Measurements from ENCODE around the gene SLU7.

Gene SLU7

DNA sequence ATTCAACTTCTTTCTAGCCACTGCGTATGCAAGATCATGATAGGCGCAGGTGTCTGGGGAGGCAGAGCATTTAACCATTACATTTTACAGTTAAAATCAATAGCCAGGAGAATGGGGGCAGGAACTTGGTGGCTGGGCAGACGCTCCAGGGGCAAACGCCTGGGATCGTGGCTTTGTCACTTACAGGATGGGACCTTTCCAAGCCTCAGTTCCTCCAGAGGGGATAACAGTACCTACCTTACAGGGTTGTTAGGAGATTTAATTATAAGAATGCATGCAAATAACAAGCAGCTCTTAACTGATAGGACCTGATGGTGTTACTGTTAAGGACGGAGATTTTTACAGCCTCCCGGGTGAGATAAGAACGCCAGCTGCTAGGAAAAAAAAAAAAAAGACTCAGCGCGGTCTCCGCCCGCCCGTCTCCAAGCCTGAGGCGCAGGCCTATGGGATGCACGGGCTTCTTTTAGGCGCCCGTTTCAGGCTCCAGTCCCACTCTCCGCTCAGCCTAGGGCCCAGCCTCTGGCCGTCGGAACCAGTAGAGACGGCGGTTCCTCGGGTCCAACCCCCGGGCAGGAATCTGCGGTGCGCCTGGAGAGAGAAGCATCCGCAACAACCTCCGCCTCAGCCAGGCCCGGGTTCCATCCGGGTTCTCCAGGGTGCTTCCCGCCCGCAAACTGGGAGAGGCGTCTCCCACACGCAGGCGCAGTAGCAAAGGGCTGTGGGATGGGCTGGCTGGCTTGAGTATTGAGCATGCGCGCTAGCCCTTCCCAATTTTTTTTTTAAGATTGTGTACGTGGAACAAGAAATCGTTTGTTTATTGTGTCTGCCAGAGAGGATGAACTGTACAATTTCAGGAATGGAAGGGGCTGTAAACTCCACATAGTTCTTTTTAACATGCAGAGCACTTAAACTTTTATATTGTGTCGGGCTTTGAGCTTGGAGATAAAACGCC, 19.2 kb downstream of the SLU7 start, which contains the start of gene FAM200C:
Gene FAM200C (minus strand): TSS at position 653 of the 952 bp plus-strand sequence. CDS start 4,564 bp downstream, outside the sequence.
- Histone ChIP-seq H3K4me1 (ENCODE audit: insufficient read depth, insufficient read length) (no peaks in the 10 kb centered on the region), H3K9ac (ENCODE audit: insufficient read length, low read depth) (peak within 1 kb of the TSS; percentile 97), H3K4me3 (ENCODE audit: insufficient read length, low read depth) (peak within 1 kb of the TSS; percentile 81), H3K27me3 (ENCODE audit: insufficient read depth, insufficient read length) (no peaks in the 10 kb centered on the region), H3K9me3 (ENCODE audit: insufficient read depth, low read length) (no peaks in the 10 kb centered on the region), H3K36me3 (ENCODE audit: insufficient read depth, insufficient read length, low read length) (peaks cover 23% of the 10 kb centered on the region)
- peak; percentile 77 for DNase-seq (ENCODE audit: low read depth, low spot score)
- TF ChIP-seq YY1 (IDR thresholded peaks at IDR 0.05; ENCODE audit: insufficient read depth, insufficient read length): no peak
- no peak for TF ChIP-seq ZNF274 (IDR thresholded peaks at IDR 0.05; ENCODE audit: low read depth, low read length)
- no peak for TF ChIP-seq SUZ12 (IDR thresholded peaks at IDR 0.05; ENCODE audit: extremely low read depth, insufficient read depth, insufficient read length)

- Histone ChIP-seq H3K4me3 (ENCODE audit: insufficient read length, low read depth) (peak overlapping the region; percentile 81), H3K4me1 (ENCODE audit: insufficient read depth, insufficient read length) (no peaks in the 10 kb centered on the region), H3K9me3 (ENCODE audit: insufficient read depth, low read length) (no peaks in the 10 kb centered on the region), H3K9ac (ENCODE audit: insufficient read length, low read depth) (peak overlapping the region; percentile 97), H3K27me3 (ENCODE audit: insufficient read depth, insufficient read length) (no peaks in the 10 kb centered on the region), H3K36me3 (ENCODE audit: insufficient read depth, insufficient read length, low read length) (peaks cover 18% of the 10 kb centered on the region)
- no peak for DNase-seq (ENCODE audit: low read depth, low spot score)
- TF ChIP-seq SUZ12 (IDR thresholded peaks at IDR 0.05; ENCODE audit: extremely low read depth, insufficient read depth, insufficient read length) (no peak), ZNF274 (IDR thresholded peaks at IDR 0.05; ENCODE audit: low read depth, low read length) (no peak)
These were observed 20.1 kb downstream of the SLU7 start for GRCh38 chr5:160398806-160399205.

DNA sequence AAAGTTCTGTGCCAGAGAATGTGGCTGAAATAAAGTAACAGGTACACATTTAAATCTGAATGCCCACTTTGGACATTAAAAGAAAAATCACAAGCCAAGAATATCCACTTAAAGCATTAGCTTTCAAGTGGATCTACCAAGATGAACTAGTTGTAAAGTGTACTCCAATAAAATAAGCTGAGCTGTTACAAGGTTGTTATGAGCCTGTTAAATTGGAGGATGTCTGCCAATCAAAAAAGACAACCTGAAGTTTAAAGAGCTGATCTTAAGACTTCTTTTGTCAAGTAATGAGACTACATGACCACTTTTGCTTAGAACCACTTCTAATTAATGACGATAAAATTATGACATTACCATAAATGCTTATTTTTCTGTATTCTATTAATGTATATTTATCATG, 21.4 kb downstream of the SLU7 start:
- Histone ChIP-seq H3K9me3 (ENCODE audit: insufficient read depth, low read length) (no peaks in the 10 kb centered on the region), H3K4me1 (ENCODE audit: insufficient read depth, insufficient read length) (no peaks in the 10 kb centered on the region), H3K4me3 (ENCODE audit: insufficient read length, low read depth) (no peak overlapping the region), H3K9ac (ENCODE audit: insufficient read length, low read depth) (no peak overlapping the region), H3K27me3 (ENCODE audit: insufficient read depth, insufficient read length) (no peaks in the 10 kb centered on the region), H3K36me3 (ENCODE audit: insufficient read depth, insufficient read length, low read length) (peaks cover 11% of the 10 kb centered on the region)
- TF ChIP-seq ZNF274 (IDR thresholded peaks at IDR 0.05; ENCODE audit: low read depth, low read length) (no peak), SUZ12 (IDR thresholded peaks at IDR 0.05; ENCODE audit: extremely low read depth, insufficient read depth, insufficient read length) (no peak), YY1 (IDR thresholded peaks at IDR 0.05; ENCODE audit: insufficient read depth, insufficient read length) (no peak)
- DNase-seq (ENCODE audit: low read depth, low spot score): no peak

DNA sequence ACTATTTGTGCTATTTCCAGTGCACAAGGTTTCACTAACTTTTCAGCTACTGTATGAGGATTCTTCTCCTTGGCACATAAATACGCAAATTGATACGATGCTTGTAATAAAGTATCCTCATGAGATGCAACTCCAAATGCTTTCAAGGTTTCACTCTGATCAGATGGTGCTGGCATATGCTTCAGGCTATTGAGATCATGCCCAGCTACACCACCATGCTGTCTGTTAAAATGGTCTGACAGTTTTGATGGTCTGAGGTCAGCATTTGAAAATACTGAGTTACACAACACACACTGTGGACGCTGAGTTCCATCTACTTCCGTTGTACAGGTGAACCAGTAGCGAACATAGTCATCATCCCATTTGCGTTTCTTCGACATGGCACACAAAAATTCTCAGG, 23.8 kb downstream of the SLU7 start:
- H3K9ac ChIP-seq (ENCODE audit: insufficient read length, low read depth): no peak overlapping the region
- TF ChIP-seq SUZ12 (IDR thresholded peaks at IDR 0.05; ENCODE audit: extremely low read depth, insufficient read depth, insufficient read length) (no peak), YY1 (IDR thresholded peaks at IDR 0.05; ENCODE audit: insufficient read depth, insufficient read length) (no peak), ZNF274 (IDR thresholded peaks at IDR 0.05; ENCODE audit: low read depth, low read length) (no peak)
- peaks cover 11% of the 10 kb centered on the region for H3K36me3 ChIP-seq (ENCODE audit: insufficient read depth, insufficient read length, low read length)
- H3K9me3 ChIP-seq (ENCODE audit: insufficient read depth, low read length): no peaks in the 10 kb centered on the region
- no peak overlapping the region for H3K4me3 ChIP-seq (ENCODE audit: insufficient read length, low read depth)
- no peaks in the 10 kb centered on the region for H3K27me3 ChIP-seq (ENCODE audit: insufficient read depth, insufficient read length)
- no peak for DNase-seq (ENCODE audit: low read depth, low spot score)
- H3K4me1 ChIP-seq (ENCODE audit: insufficient read depth, insufficient read length): no peaks in the 10 kb centered on the region

DNA sequence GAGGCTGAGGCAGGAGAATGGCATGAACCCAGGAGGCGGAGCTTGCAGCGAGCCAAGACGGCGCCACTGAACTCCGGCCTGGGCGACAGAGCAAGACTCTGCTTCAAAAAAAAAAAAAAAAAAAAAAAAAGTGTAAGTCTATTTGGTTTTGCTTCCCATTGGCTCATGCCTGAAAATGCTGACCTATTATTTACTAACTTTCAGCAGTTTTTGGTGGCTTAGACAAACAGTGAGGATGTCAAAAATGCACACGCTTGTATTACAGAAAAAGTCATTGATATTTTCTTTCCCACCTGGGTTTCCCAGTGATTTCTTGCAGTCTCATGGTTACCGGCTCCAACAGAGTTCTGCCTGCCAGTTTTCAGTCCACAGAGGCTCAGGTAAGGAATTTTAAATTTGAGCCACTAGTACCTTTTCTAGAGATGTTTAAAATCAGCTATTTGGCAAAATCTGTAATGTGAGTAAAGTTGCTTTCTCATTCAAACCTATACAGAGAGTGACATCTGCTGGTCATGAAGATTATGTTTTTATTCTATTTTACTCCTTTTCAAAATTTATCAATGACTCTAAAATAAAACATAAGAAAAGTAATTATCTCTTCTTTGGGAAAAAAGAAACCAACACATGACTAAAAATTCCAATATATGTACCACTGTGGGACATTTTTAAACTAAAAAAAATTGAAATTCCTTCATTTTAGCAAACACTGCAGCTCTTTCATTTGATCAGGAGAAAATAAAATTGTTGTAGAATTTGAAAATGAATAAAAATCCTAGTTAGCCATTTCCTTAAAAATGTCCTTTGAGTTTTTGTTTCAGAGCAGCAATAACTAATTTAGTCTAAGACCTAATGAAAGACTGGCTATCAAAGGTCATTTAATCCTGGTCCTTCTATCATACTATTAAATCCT, 27.8 kb downstream of the SLU7 start:
- no peak overlapping the region for H3K9ac ChIP-seq (ENCODE audit: insufficient read length, low read depth)
- no peaks in the 10 kb centered on the region for H3K27me3 ChIP-seq (ENCODE audit: insufficient read depth, insufficient read length)
- H3K36me3 ChIP-seq (ENCODE audit: insufficient read depth, insufficient read length, low read length): peaks cover 11% of the 10 kb centered on the region
- no peak for DNase-seq (ENCODE audit: low read depth, low spot score)
- H3K9me3 ChIP-seq (ENCODE audit: insufficient read depth, low read length): peaks cover 10% of the 10 kb centered on the region; the same call in 1 of the 2 replicates
- no peak overlapping the region for H3K4me3 ChIP-seq (ENCODE audit: insufficient read length, low read depth)
- no peaks in the 10 kb centered on the region for H3K4me1 ChIP-seq (ENCODE audit: insufficient read depth, insufficient read length)
- TF ChIP-seq YY1 (IDR thresholded peaks at IDR 0.05; ENCODE audit: insufficient read depth, insufficient read length) (no peak), SUZ12 (IDR thresholded peaks at IDR 0.05; ENCODE audit: extremely low read depth, insufficient read depth, insufficient read length) (no peak), ZNF274 (IDR thresholded peaks at IDR 0.05; ENCODE audit: low read depth, low read length) (no peak)

DNA sequence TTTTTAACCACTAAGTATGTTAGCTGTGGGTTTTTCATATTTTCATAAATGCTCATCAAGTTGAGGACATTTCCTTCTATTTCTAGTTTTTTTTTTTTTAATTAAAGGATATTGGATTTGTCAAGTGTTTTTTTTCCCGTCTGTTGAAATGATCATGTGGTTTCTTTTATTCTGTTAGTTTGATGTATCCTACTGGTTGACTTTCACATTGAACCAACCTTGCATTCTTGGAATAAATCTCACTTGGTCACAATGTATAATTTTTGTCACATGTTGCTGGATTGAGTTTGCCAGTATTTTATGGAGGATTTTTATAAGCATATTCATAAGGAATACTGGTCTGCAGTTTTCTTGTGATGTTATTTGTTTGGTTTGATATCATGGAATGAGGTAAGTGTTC, 31.4 kb downstream of the SLU7 start:
- no peak overlapping the region for H3K4me3 ChIP-seq (ENCODE audit: insufficient read length, low read depth)
- no peak for TF ChIP-seq SUZ12 (IDR thresholded peaks at IDR 0.05; ENCODE audit: extremely low read depth, insufficient read depth, insufficient read length)
- TF ChIP-seq ZNF274 (IDR thresholded peaks at IDR 0.05; ENCODE audit: low read depth, low read length): no peak
- no peak for TF ChIP-seq YY1 (IDR thresholded peaks at IDR 0.05; ENCODE audit: insufficient read depth, insufficient read length)
- no peaks in the 10 kb centered on the region for H3K27me3 ChIP-seq (ENCODE audit: insufficient read depth, insufficient read length)
- DNase-seq (ENCODE audit: low read depth, low spot score): no peak
- H3K9ac ChIP-seq (ENCODE audit: insufficient read length, low read depth): no peak overlapping the region
- H3K9me3 ChIP-seq (ENCODE audit: insufficient read depth, low read length): peaks cover 10% of the 10 kb centered on the region; the same call in 1 of the 2 replicates
- H3K36me3 ChIP-seq (ENCODE audit: insufficient read depth, insufficient read length, low read length): no peaks in the 10 kb centered on the region
- H3K4me1 ChIP-seq (ENCODE audit: insufficient read depth, insufficient read length): no peaks in the 10 kb centered on the region

All from NT2/D1 (cell line).